DOHH2 (cell line): Measurements from ENCODE around the gene PPP5C.

Experiments used
- EZH2phosphoT487 ChIP-seq: fragments of 200-600 bp; sonication (generic); IDR thresholded peaks from 2 replicates; pipeline ENCODE4 v1.6.1; 2017; ENCODE audit warnings: borderline replicate concordance, mild to moderate bottlenecking, antibody characterized with exemption, low read length, moderate library complexity, mixed read lengths
- TF ChIP-seq, protein P1 (sequence below): fragments of 200-600 bp; sonication (generic); IDR thresholded peaks from one replicate; pipeline ENCODE4 v1.5.1; 2014; ENCODE audit warnings: antibody characterized with exemption, mild to moderate bottlenecking, low read depth, low read length; ENCODE audit not compliant: poor library complexity, severe bottlenecking

DNA sequence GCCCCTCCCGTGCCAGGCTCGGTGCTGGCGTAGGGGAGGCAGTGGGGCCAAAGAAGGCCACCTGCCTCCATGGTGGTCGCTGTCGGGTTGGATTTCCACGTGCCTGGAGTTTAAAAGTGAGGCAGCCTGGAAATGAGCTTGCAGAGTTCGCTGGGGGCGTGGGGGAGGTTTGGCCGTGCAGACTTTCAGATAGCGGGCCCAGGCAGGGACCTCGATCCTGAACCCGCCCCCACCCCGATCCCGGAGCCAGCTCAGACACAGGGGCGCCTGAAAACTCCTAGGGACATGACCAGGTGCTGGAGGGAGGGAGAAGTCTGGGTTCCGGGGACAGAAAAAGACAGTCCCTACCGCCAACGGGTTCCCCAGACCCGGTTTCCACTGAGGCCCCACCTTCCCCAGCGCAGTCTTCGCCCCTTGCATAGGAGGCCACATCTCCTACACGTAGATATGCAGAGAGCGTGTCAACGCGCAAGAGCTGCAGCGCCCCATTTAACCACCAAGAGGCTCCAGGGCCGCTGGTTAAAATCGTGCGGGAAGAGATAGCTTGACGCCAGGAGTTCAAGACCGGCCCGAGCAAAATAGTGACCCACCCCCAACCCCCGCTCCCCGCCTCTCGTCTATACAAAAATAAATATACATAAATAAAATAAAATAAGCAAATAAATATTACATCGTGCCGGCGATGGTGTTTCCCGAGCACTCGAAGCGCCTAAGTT, 58.0 kb downstream of the PPP5C start:
- TF ChIP-seq EZH2phosphoT487: no peak
- TF ChIP-seq, protein P1, sequence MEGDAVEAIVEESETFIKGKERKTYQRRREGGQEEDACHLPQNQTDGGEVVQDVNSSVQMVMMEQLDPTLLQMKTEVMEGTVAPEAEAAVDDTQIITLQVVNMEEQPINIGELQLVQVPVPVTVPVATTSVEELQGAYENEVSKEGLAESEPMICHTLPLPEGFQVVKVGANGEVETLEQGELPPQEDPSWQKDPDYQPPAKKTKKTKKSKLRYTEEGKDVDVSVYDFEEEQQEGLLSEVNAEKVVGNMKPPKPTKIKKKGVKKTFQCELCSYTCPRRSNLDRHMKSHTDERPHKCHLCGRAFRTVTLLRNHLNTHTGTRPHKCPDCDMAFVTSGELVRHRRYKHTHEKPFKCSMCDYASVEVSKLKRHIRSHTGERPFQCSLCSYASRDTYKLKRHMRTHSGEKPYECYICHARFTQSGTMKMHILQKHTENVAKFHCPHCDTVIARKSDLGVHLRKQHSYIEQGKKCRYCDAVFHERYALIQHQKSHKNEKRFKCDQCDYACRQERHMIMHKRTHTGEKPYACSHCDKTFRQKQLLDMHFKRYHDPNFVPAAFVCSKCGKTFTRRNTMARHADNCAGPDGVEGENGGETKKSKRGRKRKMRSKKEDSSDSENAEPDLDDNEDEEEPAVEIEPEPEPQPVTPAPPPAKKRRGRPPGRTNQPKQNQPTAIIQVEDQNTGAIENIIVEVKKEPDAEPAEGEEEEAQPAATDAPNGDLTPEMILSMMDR: no peak
